NT2/D1 (cell line): Measurements from ENCODE around the gene CASP8.

Source experiments
- SUZ12 ChIP-seq: IDR thresholded peaks from 2 replicates; pipeline ENCODE4 v1.6.1; 2011; ENCODE audit not compliant: insufficient read length, insufficient read depth; ENCODE audit errors: extremely low read depth
- YY1 ChIP-seq: IDR thresholded peaks from 2 replicates; pipeline ENCODE4 v1.6.1; 2011; ENCODE audit not compliant: insufficient read length, insufficient read depth

DNA sequence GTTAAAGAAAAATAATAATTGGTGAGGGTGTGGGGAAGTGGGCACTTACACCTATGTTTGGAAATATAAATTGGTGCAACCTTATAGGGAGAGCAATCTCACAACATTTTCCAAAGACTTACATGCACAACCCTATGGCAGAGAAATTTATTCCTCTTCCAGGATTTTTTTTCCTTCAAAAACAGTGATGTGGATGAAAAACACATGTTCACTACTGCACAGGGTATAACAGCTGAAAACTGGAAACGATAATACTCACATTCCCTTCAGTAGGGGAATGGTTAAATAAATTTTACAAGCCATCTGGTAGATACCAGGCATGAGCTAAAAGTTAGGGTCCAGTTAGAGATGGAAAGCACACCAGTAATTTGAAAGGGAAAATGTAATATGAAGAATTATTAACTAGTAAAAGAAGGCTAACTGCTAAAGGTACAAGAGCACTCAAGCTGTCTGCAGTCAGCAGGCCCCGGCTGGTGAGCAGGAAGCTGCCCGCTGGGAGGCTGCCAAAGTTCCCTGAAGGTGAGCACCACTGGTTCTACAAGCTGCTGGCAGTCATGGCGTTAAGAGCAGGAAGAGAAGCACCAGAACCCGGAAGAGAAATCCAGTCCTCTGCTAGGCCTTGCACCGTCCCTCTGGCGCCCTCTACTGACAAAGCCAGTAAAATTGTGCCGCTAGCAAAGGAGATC lies 28.4 kb upstream of the CASP8 start:
- TF ChIP-seq YY1 (peak; percentile 53), SUZ12 (no peak)
